Activated gamma-delta T cell (primary cell): ENCODE results near the gene COPS2.
"Not testable (repeated sequence)": the region's sequence is repeated elsewhere in the genome, so short reads cannot be mapped to it uniquely, and the experiment has no call there.

Experiments
- DNase-seq: peaks from one replicate; lab custom pipeline; 2025; lab: John Stamatoyannopoulos, UW

COPS2 gene

DNA sequence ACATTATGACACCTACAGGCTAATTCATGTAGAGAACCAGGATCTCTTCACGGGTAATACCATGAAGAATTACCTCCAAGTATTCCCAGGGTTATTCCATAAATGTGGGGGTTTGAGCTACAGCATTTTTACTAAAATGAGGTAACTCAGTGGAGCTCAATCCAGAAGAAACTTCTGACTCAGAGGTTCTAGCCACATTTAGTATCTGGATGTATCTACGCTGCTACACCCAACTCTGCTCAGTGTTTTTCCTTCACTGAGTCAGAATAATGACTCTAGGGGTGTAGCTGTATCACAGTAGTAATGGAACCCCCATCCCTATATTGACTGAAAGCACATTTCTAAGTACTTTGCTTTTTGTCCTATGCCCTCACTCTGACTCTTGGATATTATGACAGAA lies 52.4 kb downstream of the COPS2 start:
- no peak for DNase-seq

DNA sequence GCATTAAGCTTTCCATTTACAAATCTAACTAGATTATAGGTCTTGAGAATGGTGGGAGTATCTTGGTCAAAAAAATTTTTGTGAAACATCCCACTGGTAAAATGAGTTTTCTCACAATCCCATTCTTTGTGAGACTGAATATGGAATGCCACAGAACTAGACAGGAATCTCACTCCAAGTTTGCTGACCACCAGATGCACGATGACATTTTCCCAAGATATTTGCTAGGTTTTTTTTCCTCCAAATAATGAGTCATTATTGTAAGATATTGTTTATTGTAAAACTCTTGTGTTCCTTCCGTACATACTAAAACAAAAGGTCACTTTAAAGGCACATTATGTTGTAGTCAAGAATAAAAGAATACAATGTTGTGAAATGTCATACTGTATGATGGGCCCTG lies 53.9 kb downstream of the COPS2 start:
- DNase-seq: no peak

DNA sequence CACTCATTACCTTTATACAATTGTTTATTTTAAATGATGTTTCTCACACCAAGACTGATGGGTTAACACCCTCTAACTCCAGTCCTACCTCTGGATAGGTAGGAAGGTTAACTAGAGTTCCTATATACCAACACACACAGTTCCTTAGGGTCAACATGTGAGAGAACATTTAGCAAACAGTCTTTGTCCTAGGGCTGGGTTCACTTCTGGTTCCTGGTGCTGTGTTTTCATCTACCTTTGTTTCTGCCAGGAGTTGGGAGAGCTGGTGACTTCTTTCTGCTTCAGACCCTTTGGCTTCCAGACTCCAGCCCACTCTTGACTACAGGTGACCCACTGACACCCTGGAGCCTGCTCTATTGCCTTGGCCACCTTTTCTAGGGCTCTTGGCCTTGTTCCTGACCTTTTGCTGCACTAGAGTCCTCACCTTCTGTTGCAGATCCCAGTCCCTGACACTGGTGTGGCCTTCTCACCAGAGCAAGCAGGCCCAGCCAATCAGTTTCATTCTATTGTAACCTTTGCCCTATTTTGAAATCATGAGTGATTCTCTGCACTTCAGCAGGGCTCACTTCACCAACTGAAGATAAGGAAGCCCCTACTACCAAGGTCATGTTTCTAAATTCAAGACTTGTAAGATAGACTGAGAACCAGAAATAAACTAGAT lies 59.2 kb downstream of the COPS2 start:
- no peak for DNase-seq

DNA sequence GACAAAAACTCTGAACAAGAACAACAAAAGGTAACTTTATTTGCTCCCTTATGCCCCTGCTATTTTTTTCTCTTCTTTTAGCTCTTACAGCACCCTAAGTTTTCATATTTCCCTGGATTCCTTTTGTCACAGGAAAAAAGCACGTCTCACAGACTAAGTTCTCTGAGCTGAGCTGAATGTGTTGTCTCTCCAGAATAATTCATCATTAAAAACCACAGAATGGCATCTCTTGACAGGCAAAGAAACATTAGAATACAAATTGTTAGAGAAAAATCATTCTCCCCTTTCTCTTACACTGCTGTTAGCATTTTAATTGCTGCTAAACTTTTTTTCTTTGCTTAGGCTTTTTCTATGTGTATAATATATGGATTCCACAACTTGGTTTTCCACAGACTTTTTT lies 60.5 kb downstream of the COPS2 start:
- no peak for DNase-seq

DNA sequence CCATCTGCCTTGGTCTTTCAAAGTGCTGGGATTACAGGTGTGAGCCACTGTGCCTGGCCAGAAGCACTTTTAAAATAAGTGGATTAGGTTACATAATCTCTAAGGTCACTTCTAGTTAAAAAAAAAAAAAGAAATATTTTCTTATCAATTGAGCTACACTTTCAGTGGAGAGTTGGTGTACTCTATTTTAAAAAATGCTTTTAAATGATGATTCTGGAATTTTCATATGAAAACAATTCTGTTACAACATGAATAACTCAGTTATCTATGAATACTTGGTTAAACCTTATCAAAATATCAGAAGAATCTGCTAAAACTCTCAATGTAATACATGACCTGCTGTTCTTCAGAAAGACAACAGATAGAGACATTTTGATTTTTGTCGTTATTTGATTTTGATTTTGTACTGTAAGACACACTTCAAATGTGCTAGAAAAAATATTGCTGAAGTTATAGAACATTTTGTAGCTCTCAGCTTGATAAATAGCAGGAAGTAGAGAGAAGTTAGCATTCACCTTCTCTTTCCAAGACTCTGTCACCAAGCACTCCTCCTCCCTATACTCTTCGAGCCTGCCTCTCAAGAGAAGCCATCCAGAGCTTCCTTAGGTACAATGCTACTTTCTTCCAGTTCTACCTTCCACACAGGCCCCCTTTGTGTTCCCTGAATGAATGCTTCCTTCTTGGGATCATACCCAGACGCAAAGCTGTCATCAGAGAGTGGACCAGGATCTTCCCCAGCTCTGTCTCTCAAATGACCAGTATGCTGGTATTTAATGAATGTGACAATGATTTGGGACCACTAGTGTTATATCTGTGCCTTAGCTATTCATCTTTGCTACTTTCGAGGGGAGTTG lies 61.9 kb downstream of the COPS2 start:
- DNase-seq: no peak

DNA sequence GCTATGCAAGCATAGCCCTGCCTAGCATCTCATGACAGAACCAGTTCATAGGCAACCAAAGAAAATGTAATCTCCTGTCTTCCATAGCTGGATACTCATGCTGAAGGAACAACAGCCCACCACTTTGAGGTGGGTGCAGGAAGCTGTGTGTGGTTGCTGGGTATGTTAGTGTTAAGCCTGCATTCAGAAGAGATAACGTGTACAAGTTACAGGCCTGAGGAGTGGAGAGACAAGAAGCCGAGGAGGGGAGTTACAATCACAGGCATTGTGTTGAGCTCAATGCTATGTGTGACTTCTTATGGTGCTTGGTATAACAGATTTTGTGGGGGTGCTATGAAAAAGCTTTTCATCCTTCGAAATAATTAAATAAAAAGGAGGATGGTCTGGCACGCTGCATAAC lies 66.4 kb downstream of the COPS2 start:
- no peak for DNase-seq

DNA sequence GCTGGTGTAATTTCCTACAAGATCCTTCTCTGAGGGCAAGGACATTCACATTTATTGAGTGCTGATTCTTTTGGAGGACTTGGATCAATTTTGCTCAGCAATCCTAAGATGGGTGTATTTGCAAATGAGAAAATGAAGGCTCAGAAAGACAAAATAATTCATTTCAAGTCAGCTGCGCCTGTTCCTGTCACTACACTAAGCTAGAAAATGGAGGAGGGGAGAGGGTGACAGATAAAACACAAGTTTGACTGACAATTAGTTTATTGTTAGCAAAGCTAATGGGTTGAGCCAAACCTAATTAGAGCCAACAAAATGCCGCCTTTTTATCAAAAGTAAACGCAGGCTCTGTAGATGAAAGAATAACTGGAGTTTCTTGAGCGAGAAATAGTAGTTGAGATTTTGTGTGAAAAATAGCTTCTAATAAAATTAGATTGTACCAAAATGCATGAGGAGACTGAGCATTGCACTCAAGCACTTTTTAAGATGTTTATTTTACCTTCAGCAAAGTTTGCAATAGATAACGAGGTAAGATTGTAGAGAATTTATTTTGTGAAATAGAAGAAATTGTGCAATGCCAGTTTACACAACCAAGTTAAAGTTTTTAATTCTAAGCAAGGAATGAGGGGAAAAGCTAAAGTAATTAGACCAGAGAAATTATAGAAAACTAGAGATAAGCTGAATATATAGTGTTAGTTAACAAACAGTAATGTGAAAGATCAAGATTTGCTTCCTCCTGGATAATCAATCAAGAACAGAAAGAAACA lies 69.5 kb downstream of the COPS2 start:
- no peak for DNase-seq

DNA sequence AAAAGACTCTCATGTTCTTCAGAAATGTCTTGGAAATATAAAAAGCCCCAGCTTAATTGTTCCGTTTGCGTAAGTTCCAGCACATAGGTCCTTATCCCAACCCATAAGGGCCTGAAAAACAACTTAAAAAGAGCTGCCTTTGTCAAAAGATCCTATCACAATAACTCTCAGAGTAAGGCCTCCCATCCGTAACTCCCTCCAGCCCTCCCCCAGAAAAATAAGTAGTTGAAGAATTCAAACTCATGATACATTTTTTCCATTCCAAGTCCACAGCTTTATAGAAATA lies 71.2 kb downstream of the COPS2 start:
- no peak for DNase-seq

DNA sequence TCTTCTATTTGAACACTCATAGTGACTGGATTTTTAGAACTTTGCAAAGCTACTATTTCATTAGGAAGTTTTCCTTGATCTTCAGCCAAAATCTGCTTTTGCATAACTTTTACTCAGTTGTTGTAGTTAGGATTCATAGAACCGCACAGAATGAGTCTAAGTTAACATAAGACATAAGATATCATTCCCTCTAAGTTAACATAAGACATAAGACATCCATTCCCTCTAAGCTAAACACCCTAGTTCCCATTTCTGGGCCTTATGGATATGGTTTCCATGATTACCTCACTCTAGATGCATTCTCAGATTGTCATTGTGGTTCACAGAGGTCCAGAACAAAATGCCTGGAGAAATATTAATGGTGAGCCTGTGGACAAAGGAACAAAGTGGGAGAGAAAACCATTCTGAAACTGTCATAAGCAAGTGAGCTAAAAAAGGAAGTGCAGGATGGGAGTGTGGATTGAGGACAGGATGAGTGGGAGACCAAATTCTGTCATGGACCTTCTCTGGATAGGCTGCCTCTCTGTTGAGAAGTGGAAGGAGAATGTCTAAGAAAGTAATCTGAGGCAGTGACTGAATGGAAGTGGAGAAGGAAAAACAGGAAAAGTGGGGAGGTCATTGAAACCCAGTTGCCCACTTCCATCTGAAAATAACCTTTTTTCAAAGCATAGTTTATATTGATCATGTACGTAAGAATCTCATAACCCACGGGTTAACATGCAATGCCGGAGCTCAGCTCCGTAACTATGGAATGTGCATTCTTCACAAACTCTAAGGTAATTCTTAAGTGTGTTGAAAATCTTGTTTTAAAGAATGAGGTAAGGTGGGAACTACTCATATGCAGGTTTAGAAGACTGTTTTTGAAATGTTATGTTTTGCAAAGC lies 71.8 kb downstream of the COPS2 start:
- DNase-seq: no peak

DNA sequence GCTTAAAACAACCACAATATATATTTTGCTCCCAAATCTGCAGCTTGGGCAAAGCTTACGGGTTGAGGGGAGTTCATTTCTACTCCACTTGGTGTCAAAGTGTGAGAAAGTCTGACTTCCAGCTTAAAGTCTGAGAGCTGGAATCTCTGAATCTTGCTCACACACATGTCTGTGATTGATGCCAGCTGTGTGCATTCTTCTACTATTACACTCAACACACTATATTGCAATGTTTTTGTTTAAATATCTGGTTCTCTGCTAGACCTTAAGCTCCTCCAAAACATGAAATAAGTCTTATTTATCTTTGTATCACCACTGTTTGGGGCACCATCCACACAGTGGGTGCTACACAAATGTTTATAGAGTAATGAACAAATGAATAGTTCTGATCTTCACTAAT lies 72.4 kb downstream of the COPS2 start:
- no peak for DNase-seq

DNA sequence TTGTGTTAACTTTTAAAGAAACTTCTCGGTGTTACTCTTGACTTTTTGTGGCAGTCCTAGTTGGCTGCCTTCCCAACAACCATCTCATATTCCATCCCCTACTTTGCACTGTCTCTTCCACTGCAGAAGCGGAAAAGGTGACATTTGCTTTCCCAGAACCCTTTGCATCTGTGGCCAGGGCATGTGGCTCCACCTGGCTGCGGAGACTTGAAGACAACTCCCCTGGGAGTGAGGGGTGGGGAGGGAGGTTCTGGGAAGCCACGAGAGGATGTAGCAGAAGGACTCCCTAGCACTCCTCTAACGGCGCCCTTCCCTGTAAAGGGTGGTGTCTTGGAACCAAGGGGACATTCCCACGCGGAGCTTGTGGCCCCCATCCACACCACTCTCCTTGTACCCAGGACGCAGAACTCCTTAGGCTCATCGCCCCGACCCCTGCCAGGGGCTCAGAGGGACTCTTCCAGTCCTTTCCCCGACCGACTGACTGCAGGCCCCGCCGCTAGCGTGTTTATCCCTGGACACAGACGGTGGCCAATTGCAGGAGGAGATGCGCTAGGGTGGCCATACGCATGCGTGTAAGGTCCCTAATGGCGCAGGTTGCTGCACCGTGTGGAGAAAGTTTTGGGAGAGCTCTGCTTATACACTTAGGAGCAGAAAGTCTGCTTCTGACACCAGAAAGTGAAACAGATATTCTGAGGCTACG lies 75.9 kb downstream of the COPS2 start:
- no peak for DNase-seq

DNA sequence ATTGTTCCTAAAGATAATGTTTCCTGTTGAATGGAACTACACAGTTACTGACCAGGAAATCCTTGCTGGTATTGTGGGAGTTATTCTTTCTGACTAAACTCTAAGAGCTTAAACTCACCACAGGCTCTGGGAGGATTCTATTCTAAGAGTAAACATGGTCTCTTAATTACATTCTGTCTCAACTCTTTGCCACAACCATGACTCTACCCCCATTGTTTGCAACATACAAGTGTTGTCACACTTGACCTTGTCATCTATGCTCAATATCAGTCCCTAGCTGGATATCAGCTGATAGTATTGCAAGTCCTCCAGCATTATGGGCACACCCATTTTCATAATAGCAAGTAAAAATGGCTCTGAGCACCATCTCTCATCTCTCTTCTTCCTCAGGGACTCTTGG lies 79.5 kb downstream of the COPS2 start:
- no peak for DNase-seq

DNA sequence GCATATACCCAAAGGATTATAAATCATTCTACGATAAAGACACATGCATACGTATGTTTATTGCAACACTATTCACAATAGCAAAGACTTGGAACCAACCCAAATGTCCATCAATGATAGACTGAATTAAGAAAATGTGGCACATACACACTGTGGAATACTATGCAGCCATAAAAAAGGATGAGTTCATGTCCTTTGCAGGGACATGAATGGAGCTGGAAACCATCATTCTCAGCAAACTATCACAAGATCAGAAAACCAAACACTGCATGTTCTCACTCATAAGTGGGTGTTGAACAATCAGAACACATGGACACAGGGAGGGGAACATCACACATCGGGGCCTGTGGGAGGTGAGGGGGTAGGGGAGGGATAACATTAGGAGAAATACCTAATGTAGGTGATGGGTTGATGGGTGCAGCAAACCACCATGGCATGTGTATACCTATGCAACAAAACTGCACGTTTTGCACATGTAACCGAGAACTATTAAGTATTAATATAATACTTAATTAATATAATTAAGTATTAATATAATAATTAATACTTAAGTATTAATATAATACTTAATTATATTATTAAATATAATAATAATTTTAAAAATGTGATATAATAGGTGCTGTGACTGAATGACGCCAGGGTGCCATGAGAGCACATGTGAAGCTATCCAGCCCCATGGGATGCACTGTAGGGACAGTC lies 80.7 kb downstream of the COPS2 start:
- not testable (repeated sequence) for DNase-seq
